HepG2 (cell line): ENCODE measurements around the gene BMPER. TPM values are rescaled to one million over a fixed set of nuclear protein-coding genes. Genes with fewer than 3 reads are reported as not detected.

ENCODE experiments used
- ATAC-seq: fragments of 200-7000 bp; cut with Tn5 transposase; 3 replicates; pipeline ENCODE4 v1.9.1; 2020; ENCODE audit warnings: mild to moderate bottlenecking, moderate library complexity
- BruUV-seq: library from RNA; stranded (reverse); fragments of 400-500 nt; replicated peaks from 2 replicates; lab custom pipeline; 2021; lab: Mats Ljungman, UMichigan
- CTCF ChIA-PET: fragments of 300-600 bp; formaldehyde crosslinking; extraction: SDS; loops from one replicate; lab custom pipeline; 2021; ENCODE audit warnings: low total read pairs, inconsistent platforms, low intra/inter-chr PET ratio; lab: Yijun Ruan, JAX
- POLR2A ChIA-PET: fragments of 350-600 bp; sonication (Branson Sonifier 250); formaldehyde crosslinking; loops from one replicate; lab custom pipeline; 2020; ENCODE audit warnings: antibody characterized with exemption, inconsistent platforms; lab: Yijun Ruan, JAX
- DNase-seq: peaks from one replicate; pipeline ENCODE4 v3.0.0-alpha.2; 2015; ENCODE audit warnings: low spot score
- FAIRE-seq: peaks from 3 replicates; lab custom pipeline; 2011; peaks lifted over from hg19 to GRCh38; lab: Jason Lieb, UNC
- H2AFZ ChIP-seq: one replicate; pipeline ENCODE4 v1.6.1; 2011; ENCODE audit warnings: low read length, inconsistent platforms
- H3K27ac ChIP-seq: fragments of 300-600 bp; 3 replicates; pipeline ENCODE4 v1.8.0; 2011; ENCODE audit warnings: mixed run types, mild to moderate bottlenecking, mixed read lengths, low read length, inconsistent platforms; ENCODE audit not compliant: insufficient read depth; ENCODE audit errors: extremely low read length
- H3K27me3 ChIP-seq, 2 experiments: fragments of 200-600 bp in 1 of 2; 2 replicates in 1 of 2; 3 replicates in 1 of 2; pipeline versions ENCODE4 v1.6.0 to v1.8.0; 2011; ENCODE audit warnings: low read length in 2 of 2, mild to moderate bottlenecking in 2 of 2, moderate library complexity in 2 of 2, inconsistent platforms in 1 of 2; ENCODE audit not compliant: insufficient read depth in 2 of 2, control insufficient read depth in 1 of 2
- H3K36me3 ChIP-seq, 2 experiments: fragments of 200-600 bp in 1 of 2; replicated peaks in 1 of 2; 2 replicates in 1 of 2; 3 replicates in 1 of 2; pipeline versions ENCODE4 v1.5.1 to v1.8.0; 2011; ENCODE audit warnings: low read length in 2 of 2, inconsistent platforms in 1 of 2; ENCODE audit not compliant: insufficient read depth in 2 of 2, control insufficient read depth in 1 of 2
- H3K4me1 ChIP-seq: 2 replicates; pipeline ENCODE4 v1.5.1; 2012; ENCODE audit warnings: low read length, inconsistent platforms; ENCODE audit not compliant: insufficient read depth
- H3K4me2 ChIP-seq: 2 replicates; pipeline ENCODE4 v1.6.0; 2011; ENCODE audit warnings: low read depth, low read length, inconsistent platforms
- H3K4me3 ChIP-seq, 3 experiments: fragments of 200-600 bp in 1 of 3; sonication (generic), shearing (Covaris generic) in 1 of 3; replicated peaks in 1 of 3; 2 replicates each; pipeline ENCODE4 v1.5.1; 2011 to 2016; ENCODE audit warnings: low read length in 3 of 3, inconsistent platforms in 2 of 3, low read depth in 2 of 3, mild to moderate bottlenecking in 2 of 3, control low read depth in 1 of 3, mixed read lengths in 1 of 3; ENCODE audit not compliant: insufficient read depth in 1 of 3
- H3K79me2 ChIP-seq: one replicate; pipeline ENCODE4 v1.6.1; 2011; ENCODE audit warnings: low read length, inconsistent platforms; ENCODE audit not compliant: insufficient read depth
- H3K9ac ChIP-seq: 2 replicates; pipeline ENCODE4 v1.6.0; 2011; ENCODE audit warnings: mild to moderate bottlenecking, low read depth, low read length, inconsistent platforms; ENCODE audit not compliant: insufficient read depth
- H3K9me3 ChIP-seq: 2 replicates; pipeline ENCODE4 v1.5.1; 2012; ENCODE audit warnings: mild to moderate bottlenecking, low read length
- H4K20me1 ChIP-seq: 2 replicates; pipeline ENCODE4 v1.6.0; 2011; ENCODE audit warnings: inconsistent platforms, mild to moderate bottlenecking, low read length, moderate library complexity; ENCODE audit not compliant: insufficient read depth
- ELF1 ChIP-seq: sonication (generic); formaldehyde crosslinking; IDR thresholded peaks from 2 replicates; pipeline ENCODE4 v1.4.0; 2020; ENCODE audit warnings: missing genetic modification reagents
- ERF ChIP-seq: IDR thresholded peaks from 2 replicates; pipeline ENCODE4 v1.6.1; 2018; ENCODE audit warnings: missing biosample characterization, missing genetic modification reagents
- NR1H2 ChIP-seq: sonication (generic); formaldehyde crosslinking; IDR thresholded peaks from 2 replicates; pipeline ENCODE4 v1.8.1; 2022; ENCODE audit warnings: low read depth, missing genetic modification reagents, borderline replicate concordance
- RFXANK ChIP-seq: IDR thresholded peaks from 2 replicates; pipeline ENCODE4 v1.6.1; 2016
- STAT5B ChIP-seq: sonication (generic); formaldehyde crosslinking; IDR thresholded peaks from 2 replicates; pipeline ENCODE4 v1.4.0; 2020; ENCODE audit warnings: missing genetic modification reagents
- TAF15 ChIP-seq: fragments of 200-400 bp; formaldehyde crosslinking; IDR thresholded peaks from one replicate; pipeline ENCODE4 v1.6.1; 2018; ENCODE audit warnings: mild to moderate bottlenecking, low read depth, low read length; ENCODE audit not compliant: poor library complexity, severe bottlenecking
- TEAD2 ChIP-seq: sonication (generic); formaldehyde crosslinking; IDR thresholded peaks from 2 replicates; pipeline ENCODE4 v1.9.0; 2021; ENCODE audit warnings: missing genetic modification reagents
- YEATS4 ChIP-seq: sonication (generic); formaldehyde crosslinking; IDR thresholded peaks from 2 replicates; pipeline ENCODE4 v1.4.0; 2020; ENCODE audit warnings: missing genetic modification reagents, borderline replicate concordance
- ZFP82 ChIP-seq: sonication (generic); formaldehyde crosslinking; IDR thresholded peaks from 2 replicates; pipeline ENCODE4 v1.5.1; 2020; ENCODE audit warnings: mild to moderate bottlenecking, missing genetic modification reagents, borderline replicate concordance
- ZNF367 ChIP-seq: sonication (generic); formaldehyde crosslinking; IDR thresholded peaks from 2 replicates; pipeline ENCODE4 v1.4.0; 2020; ENCODE audit warnings: missing genetic modification reagents, borderline replicate concordance
- ZNF768 ChIP-seq: sonication (generic); formaldehyde crosslinking; IDR thresholded peaks from 2 replicates; pipeline ENCODE4 v1.4.0; 2020; ENCODE audit warnings: missing genetic modification reagents
- WGBS: methylation state at CpG from one replicate; pipeline ENCODE4 v1.1.6; 2017; ENCODE audit warnings: low lambda C conversion rate; 5-methylcytosine and 5-hydroxymethylcytosine counted together
- in situ Hi-C: cut with HindIII; loops from 2 replicates; pipeline ENCODE4 v1.10.0; 2017; ENCODE audit warnings: low pct_unique_long_range_greater_than_20kb; ENCODE audit not compliant: extremely low pct_ligation_motif_present
- intact Hi-C: fragments of 100-400 bp; cut with micrococcal nuclease; formaldehyde crosslinking; loops from one replicate; pipeline ENCODE4 v1.10.0; 2022; ENCODE audit not compliant: unreplicated experiment
- polyA plus RNA-seq, 8 experiments: library from polyadenylated mRNA; depleted of rRNA in 3 of 8; stranded (reverse) in 7 of 8; unstranded in 1 of 8; fragments of >200 nt; fragmentation: Illumina TruSeq in 4 of 8; extraction: Trizol in 4 of 8; gene quantifications; 2 replicates each; pipeline versions ENCODE4 v1.2.1 to v1.2.3, GENCODE V29; 2011 to 2016; ENCODE audit warnings: low read depth in 4 of 8, missing spikeins in 1 of 8, mixed read lengths in 1 of 8; ENCODE audit not compliant: insufficient read depth in 1 of 8
- total RNA-seq, 5 experiments: library from RNA; depleted of rRNA; stranded (reverse); fragments of >200 nt; fragmentation: Illumina TruSeq; extraction: Trizol; gene quantifications; 2 replicates each; pipeline ENCODE4 v1.2.3, GENCODE V29; 2016; ENCODE audit warnings: low read depth in 1 of 5
- TF ChIP-seq, protein P1 (sequence below): sonication (generic); formaldehyde crosslinking; IDR thresholded peaks from 2 replicates; pipeline ENCODE4 v1.4.0; 2020; ENCODE audit warnings: missing genetic modification reagents
- TF ChIP-seq, protein P2 (sequence below), 2 experiments: IDR thresholded peaks; 2 replicates each; pipeline ENCODE4 v1.6.1; 2011 to 2012; ENCODE audit warnings: low read length in 2 of 2, borderline replicate concordance in 1 of 2, low read depth in 1 of 2, mild to moderate bottlenecking in 1 of 2, moderate library complexity in 1 of 2
- TF ChIP-seq, protein P3 (sequence below): sonication (generic); formaldehyde crosslinking; IDR thresholded peaks from 2 replicates; pipeline ENCODE4 v1.5.1; 2020; ENCODE audit warnings: mild to moderate bottlenecking, moderate library complexity, missing genetic modification reagents

The BMPER gene
- total and polyA plus RNA-seq, 2 of the 13 experiments (the other 11 are each of a cell fraction or from before 2014, with no cell fraction given): not detected

DNA sequence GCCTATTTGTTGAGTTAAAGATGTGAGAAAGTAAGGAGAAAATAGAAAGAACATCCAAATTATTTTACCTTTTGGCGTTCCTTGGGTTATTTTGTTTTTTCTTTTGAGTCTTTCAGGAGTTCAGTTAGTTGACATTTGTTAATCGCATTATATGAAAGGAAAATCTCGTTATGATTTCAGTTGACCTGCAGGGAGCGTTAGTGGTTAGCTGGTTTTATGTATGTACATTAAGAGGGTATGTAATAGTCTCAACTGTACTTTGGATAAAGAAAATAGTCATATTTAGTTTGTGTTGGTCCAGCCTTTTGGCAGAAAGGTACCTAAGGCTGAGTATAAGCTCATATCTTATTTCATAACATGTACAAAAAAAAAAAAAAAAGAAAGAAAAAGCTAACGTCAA lies 4.0 kb downstream of the BMPER start:
- ChIA-PET POLR2A (no interaction called here), CTCF (no interaction called here)
- in situ Hi-C loops: no loop called here
- FAIRE-seq (no peak), ATAC-seq (no peak), DNase-seq (no peak)
- H3K9me3 ChIP-seq: no peaks in the 10 kb centered on the region
- H3K4me3 ChIP-seq: no peak overlapping the region
- H3K36me3 ChIP-seq: no peaks in the 10 kb centered on the region
- TF ChIP-seq ZNF768: no peak
- no peak for TF ChIP-seq ZFP82
- TF ChIP-seq ZNF367: no peak
- TF ChIP-seq, protein P1, sequence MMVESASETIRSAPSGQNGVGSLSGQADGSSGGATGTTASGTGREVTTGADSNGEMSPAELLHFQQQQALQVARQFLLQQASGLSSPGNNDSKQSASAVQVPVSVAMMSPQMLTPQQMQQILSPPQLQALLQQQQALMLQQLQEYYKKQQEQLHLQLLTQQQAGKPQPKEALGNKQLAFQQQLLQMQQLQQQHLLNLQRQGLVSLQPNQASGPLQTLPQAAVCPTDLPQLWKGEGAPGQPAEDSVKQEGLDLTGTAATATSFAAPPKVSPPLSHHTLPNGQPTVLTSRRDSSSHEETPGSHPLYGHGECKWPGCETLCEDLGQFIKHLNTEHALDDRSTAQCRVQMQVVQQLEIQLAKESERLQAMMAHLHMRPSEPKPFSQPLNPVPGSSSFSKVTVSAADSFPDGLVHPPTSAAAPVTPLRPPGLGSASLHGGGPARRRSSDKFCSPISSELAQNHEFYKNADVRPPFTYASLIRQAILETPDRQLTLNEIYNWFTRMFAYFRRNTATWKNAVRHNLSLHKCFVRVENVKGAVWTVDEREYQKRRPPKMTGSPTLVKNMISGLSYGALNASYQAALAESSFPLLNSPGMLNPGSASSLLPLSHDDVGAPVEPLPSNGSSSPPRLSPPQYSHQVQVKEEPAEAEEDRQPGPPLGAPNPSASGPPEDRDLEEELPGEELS (CRISPR knock-in tag): no peak
- TF ChIP-seq, protein P2, sequence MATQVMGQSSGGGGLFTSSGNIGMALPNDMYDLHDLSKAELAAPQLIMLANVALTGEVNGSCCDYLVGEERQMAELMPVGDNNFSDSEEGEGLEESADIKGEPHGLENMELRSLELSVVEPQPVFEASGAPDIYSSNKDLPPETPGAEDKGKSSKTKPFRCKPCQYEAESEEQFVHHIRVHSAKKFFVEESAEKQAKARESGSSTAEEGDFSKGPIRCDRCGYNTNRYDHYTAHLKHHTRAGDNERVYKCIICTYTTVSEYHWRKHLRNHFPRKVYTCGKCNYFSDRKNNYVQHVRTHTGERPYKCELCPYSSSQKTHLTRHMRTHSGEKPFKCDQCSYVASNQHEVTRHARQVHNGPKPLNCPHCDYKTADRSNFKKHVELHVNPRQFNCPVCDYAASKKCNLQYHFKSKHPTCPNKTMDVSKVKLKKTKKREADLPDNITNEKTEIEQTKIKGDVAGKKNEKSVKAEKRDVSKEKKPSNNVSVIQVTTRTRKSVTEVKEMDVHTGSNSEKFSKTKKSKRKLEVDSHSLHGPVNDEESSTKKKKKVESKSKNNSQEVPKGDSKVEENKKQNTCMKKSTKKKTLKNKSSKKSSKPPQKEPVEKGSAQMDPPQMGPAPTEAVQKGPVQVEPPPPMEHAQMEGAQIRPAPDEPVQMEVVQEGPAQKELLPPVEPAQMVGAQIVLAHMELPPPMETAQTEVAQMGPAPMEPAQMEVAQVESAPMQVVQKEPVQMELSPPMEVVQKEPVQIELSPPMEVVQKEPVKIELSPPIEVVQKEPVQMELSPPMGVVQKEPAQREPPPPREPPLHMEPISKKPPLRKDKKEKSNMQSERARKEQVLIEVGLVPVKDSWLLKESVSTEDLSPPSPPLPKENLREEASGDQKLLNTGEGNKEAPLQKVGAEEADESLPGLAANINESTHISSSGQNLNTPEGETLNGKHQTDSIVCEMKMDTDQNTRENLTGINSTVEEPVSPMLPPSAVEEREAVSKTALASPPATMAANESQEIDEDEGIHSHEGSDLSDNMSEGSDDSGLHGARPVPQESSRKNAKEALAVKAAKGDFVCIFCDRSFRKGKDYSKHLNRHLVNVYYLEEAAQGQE (IDR thresholded peaks at IDR 0.05; ENCODE audit: borderline replicate concordance in 1 of 2, low read depth in 1 of 2, low read length in 2 of 2): no peak
- no peak for TF ChIP-seq ELF1 (CRISPR knock-in tag)
- TF ChIP-seq YEATS4 (CRISPR knock-in tag): no peak
- TF ChIP-seq ERF (CRISPR knock-in tag): no peak
- no peak for TF ChIP-seq RFXANK (CRISPR knock-in tag)
- TF ChIP-seq TAF15: no peak
- TF ChIP-seq, protein P3, sequence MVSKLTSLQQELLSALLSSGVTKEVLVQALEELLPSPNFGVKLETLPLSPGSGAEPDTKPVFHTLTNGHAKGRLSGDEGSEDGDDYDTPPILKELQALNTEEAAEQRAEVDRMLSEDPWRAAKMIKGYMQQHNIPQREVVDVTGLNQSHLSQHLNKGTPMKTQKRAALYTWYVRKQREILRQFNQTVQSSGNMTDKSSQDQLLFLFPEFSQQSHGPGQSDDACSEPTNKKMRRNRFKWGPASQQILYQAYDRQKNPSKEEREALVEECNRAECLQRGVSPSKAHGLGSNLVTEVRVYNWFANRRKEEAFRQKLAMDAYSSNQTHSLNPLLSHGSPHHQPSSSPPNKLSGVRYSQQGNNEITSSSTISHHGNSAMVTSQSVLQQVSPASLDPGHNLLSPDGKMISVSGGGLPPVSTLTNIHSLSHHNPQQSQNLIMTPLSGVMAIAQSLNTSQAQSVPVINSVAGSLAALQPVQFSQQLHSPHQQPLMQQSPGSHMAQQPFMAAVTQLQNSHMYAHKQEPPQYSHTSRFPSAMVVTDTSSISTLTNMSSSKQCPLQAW (CRISPR knock-in tag): no peak
- no peak for TF ChIP-seq STAT5B (CRISPR knock-in tag)
- no peak for TF ChIP-seq TEAD2 (CRISPR knock-in tag)
- TF ChIP-seq NR1H2 (CRISPR knock-in tag): no peak
- 31% methylated on average over 5 of the region's 5 CpGs for WGBS
- H2AFZ ChIP-seq: no peak overlapping the region
- no peaks in the 10 kb centered on the region for H3K79me2 ChIP-seq
- no TSS peak for BruUV-seq
- H3K9ac ChIP-seq: no peak overlapping the region
- no peaks in the 10 kb centered on the region for H4K20me1 ChIP-seq
- peaks cover 2 to 12% of the 10 kb centered on the region in 2 experiments; a peak in 2 of 5 replicates for H3K27me3 ChIP-seq
- H3K27ac ChIP-seq: no peak overlapping the region
- H3K4me2 ChIP-seq: no peak overlapping the region
- peaks cover 4% of the 10 kb centered on the region for H3K4me1 ChIP-seq
- intact Hi-C loops: no loop called here
